K562 (cell line): ENCODE results near the gene ATP5F1D. TPM values are rescaled to one million over a fixed set of nuclear protein-coding genes. Genes with fewer than 3 reads are reported as not detected.

Experiments
- BRF1 ChIP-seq: IDR thresholded peaks from 3 replicates; pipeline ENCODE4 v1.6.1; 2011; ENCODE audit warnings: borderline replicate concordance, mild to moderate bottlenecking; ENCODE audit not compliant: insufficient read length; ENCODE audit errors: extremely low read depth
- ELF2 ChIP-seq: fragments of 250-450 bp; sonication (Bioruptor Pico); IDR thresholded peaks from 2 replicates; pipeline ENCODE4 v1.5.0; 2021; ENCODE audit warnings: mild to moderate bottlenecking
- HDAC6 ChIP-seq: IDR thresholded peaks from 2 replicates; pipeline ENCODE4 v1.6.1; 2012; ENCODE audit warnings: low read depth, mild to moderate bottlenecking, control low read depth, inconsistent platforms, low read length, moderate library complexity
- RNF2 ChIP-seq: sonication (generic); IDR thresholded peaks from 2 replicates; pipeline ENCODE4 v1.6.1; 2016
- SMARCB1 ChIP-seq: IDR thresholded peaks from 2 replicates; pipeline ENCODE4 v1.6.1; 2011; ENCODE audit warnings: improper control_type of control experiment, low read depth; ENCODE audit not compliant: insufficient read length
- SNRNP70 ChIP-seq: fragments of 200-400 bp; formaldehyde crosslinking; optimal IDR thresholded peaks from 2 replicates; pipeline ENCODE3; 2017; ENCODE audit warnings: low read depth, low read length
- SREBF2 ChIP-seq: sonication (generic); formaldehyde crosslinking; IDR thresholded peaks from 2 replicates; pipeline ENCODE4 v1.4.0; 2020; ENCODE audit warnings: mild to moderate bottlenecking, missing genetic modification reagents
- SRSF7 ChIP-seq: fragments of 200-400 bp; formaldehyde crosslinking; optimal IDR thresholded peaks from 2 replicates; pipeline ENCODE3; 2017; ENCODE audit warnings: mild to moderate bottlenecking, low read depth, low read length
- TAL1 ChIP-seq: fragments of 450-650 bp; IDR thresholded peaks from 2 replicates; pipeline ENCODE4 v1.6.1; 2016; ENCODE audit warnings: mild to moderate bottlenecking
- THRAP3 ChIP-seq: fragments of 450-650 bp; IDR thresholded peaks from 2 replicates; pipeline ENCODE4 v1.6.1; 2016; ENCODE audit warnings: mild to moderate bottlenecking, inconsistent platforms, borderline replicate concordance
- polyA plus RNA-seq, 8 experiments: library from polyadenylated mRNA; depleted of rRNA in 4 of 8; stranded (reverse) in 5 of 8; unstranded in 3 of 8; fragments of >200 nt; fragmentation: Nextera tagmentation in 2 of 8; fragmentation: Illumina TruSeq in 1 of 8; extraction: Ambion mirVana in 2 of 8; extraction: Trizol in 1 of 8; gene quantifications; 2 replicates each; pipeline versions ENCODE4 v1.2.1 to v1.2.3, GENCODE V29; 2011 to 2014; ENCODE audit warnings: inconsistent platforms in 1 of 8, missing spikeins in 1 of 8
- total RNA-seq, 7 experiments: library from RNA; depleted of rRNA in 6 of 7; stranded (reverse); fragments of >200 nt in 6 of 7; fragmentation: Illumina TruSeq in 2 of 7; extraction: Trizol in 2 of 7; gene quantifications; 2 replicates each; pipeline versions ENCODE4 v1.2.1 to v1.2.3, GENCODE V29; 2011 to 2021; ENCODE audit warnings: low replicate concordance in 1 of 7
- TF ChIP-seq, protein P1 (sequence below): fragments of 250-450 bp; sonication (Bioruptor Pico); IDR thresholded peaks from 2 replicates; pipeline ENCODE4 v1.4.0; 2020
- TF ChIP-seq, protein P2 (sequence below): IDR thresholded peaks from 2 replicates; pipeline ENCODE4 v1.6.1; 2012; ENCODE audit warnings: low read depth, low read length, improper control_type of control experiment, borderline replicate concordance

The ATP5F1D gene
- total and polyA plus RNA-seq, 9 of the 15 experiments (the other 6 are each of a cell fraction or from before 2014, with no cell fraction given) = 3.9 to 409 (median 36.8) TPM

GRCh38 chr19:1269478-1270212 is 28.1 kb downstream of the ATP5F1D start (continued):
- TF ChIP-seq RNF2 (no peak), ELF2 (CRISPR knock-in tag) (0 out of 2 replicates have a peak, but pooled peaks have one; percentile 22), SMARCB1 (no peak), SNRNP70 (no peak), BRF1 (no peak), THRAP3 (no peak), HDAC6 (no peak), SREBF2 (CRISPR knock-in tag) (no peak), TAL1 (no peak), SRSF7 (no peak)
- TF ChIP-seq, protein P1, sequence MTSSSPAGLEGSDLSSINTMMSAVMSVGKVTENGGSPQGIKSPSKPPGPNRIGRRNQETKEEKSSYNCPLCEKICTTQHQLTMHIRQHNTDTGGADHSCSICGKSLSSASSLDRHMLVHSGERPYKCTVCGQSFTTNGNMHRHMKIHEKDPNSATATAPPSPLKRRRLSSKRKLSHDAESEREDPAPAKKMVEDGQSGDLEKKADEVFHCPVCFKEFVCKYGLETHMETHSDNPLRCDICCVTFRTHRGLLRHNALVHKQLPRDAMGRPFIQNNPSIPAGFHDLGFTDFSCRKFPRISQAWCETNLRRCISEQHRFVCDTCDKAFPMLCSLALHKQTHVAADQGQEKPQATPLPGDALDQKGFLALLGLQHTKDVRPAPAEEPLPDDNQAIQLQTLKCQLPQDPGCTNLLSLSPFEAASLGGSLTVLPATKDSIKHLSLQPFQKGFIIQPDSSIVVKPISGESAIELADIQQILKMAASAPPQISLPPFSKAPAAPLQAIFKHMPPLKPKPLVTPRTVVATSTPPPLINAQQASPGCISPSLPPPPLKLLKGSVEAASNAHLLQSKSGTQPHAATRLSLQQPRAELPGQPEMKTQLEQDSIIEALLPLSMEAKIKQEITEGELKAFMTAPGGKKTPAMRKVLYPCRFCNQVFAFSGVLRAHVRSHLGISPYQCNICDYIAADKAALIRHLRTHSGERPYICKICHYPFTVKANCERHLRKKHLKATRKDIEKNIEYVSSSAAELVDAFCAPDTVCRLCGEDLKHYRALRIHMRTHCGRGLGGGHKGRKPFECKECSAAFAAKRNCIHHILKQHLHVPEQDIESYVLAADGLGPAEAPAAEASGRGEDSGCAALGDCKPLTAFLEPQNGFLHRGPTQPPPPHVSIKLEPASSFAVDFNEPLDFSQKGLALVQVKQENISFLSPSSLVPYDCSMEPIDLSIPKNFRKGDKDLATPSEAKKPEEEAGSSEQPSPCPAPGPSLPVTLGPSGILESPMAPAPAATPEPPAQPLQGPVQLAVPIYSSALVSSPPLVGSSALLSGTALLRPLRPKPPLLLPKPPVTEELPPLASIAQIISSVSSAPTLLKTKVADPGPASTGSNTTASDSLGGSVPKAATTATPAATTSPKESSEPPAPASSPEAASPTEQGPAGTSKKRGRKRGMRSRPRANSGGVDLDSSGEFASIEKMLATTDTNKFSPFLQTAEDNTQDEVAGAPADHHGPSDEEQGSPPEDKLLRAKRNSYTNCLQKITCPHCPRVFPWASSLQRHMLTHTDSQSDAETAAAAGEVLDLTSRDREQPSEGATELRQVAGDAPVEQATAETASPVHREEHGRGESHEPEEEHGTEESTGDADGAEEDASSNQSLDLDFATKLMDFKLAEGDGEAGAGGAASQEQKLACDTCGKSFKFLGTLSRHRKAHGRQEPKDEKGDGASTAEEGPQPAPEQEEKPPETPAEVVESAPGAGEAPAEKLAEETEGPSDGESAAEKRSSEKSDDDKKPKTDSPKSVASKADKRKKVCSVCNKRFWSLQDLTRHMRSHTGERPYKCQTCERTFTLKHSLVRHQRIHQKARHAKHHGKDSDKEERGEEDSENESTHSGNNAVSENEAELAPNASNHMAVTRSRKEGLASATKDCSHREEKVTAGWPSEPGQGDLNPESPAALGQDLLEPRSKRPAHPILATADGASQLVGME (CRISPR knock-in tag) = peak; percentile 72
- TF ChIP-seq, protein P2, sequence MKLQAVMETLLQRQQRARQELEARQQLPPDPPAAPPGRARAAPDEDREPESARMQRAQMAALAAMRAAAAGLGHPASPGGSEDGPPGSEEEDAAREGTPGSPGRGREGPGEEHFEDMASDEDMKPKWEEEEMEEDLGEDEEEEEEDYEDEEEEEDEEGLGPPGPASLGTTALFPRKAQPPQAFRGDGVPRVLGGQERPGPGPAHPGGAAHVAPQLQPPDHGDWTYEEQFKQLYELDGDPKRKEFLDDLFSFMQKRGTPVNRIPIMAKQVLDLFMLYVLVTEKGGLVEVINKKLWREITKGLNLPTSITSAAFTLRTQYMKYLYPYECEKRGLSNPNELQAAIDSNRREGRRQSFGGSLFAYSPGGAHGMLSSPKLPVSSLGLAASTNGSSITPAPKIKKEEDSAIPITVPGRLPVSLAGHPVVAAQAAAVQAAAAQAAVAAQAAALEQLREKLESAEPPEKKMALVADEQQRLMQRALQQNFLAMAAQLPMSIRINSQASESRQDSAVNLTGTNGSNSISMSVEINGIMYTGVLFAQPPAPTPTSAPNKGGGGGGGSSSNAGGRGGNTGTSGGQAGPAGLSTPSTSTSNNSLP = no peak
